ENCODE data around the gene KCNQ1.

- TF ChIP-seq EZH2 (IDR thresholded peaks at IDR 0.05; ENCODE audit: insufficient read depth, poor library complexity, severe bottlenecking), result no peak
- no peak for TF ChIP-seq EZH2phosphoT487 (IDR thresholded peaks at IDR 0.05; ENCODE audit: insufficient read depth, low read depth)
Measured at GRCh38 chr11:2746401-2747247, 301.8 kb downstream of the KCNQ1 start.
